Measurements from ENCODE around the gene RPS6KB1.
A peak's percentile ranks its signal among the peaks of the same experiment; 100 is the strongest.
"Not testable (repeated sequence)": the region's sequence is repeated elsewhere in the genome, so short reads cannot be mapped to it uniquely, and the experiment has no call there.

RPS6KB1 gene

GRCh38 chr17:59892924-59893675 lies at the start of gene RPS6KB1, which contains the start of gene TUBD1:
Gene RPS6KB1, plus strand, starts transcription at chr17:59893121. Its CDS starts 64 bp downstream, at chr17:59893185.
Gene TUBD1, minus strand, starts transcription at chr17:59892943. Its CDS starts 1,941 bp downstream, at chr17:59891002.
- peak; percentile 97 for DNase-seq

- peak; percentile 58 for DNase-seq
These were observed 47.9 kb upstream of the RPS6KB1 start for GRCh38 chr17:59844884-59845594.

GRCh38 chr17:59845595-59846393 lies 47.1 kb upstream of the RPS6KB1 start:
- peak; percentile 98 for DNase-seq

- DNase-seq, result peak; percentile 94
These were observed 46.3 kb upstream of the RPS6KB1 start for GRCh38 chr17:59846394-59847165.

GRCh38 chr17:59848385-59848668 lies 44.6 kb upstream of the RPS6KB1 start:
- no peak for DNase-seq

- peak; percentile 7 for DNase-seq
These were observed 44.1 kb upstream of the RPS6KB1 start for GRCh38 chr17:59848778-59849177.

GRCh38 chr17:59850311-59850710 lies 42.6 kb upstream of the RPS6KB1 start:
- not testable (repeated sequence) for DNase-seq

GRCh38 chr17:59851439-59852375 lies 41.2 kb upstream of the RPS6KB1 start:
- peak; percentile 10 for DNase-seq

- not testable (repeated sequence) for DNase-seq
These were observed 40.1 kb upstream of the RPS6KB1 start for GRCh38 chr17:59852847-59853167.

- peak; percentile 98 for DNase-seq
These were observed 39.6 kb upstream of the RPS6KB1 start for GRCh38 chr17:59853168-59853918.

GRCh38 chr17:59853919-59854729 lies 38.8 kb upstream of the RPS6KB1 start:
- not testable (repeated sequence) for DNase-seq

GRCh38 chr17:59856859-59857794 lies 35.8 kb upstream of the RPS6KB1 start:
- peak; percentile 14 for DNase-seq

GRCh38 chr17:59858167-59858816 lies 34.6 kb upstream of the RPS6KB1 start:
- no peak for DNase-seq

GRCh38 chr17:59858932-59859331 lies 34.0 kb upstream of the RPS6KB1 start:
- no peak for DNase-seq

GRCh38 chr17:59859444-59860025 lies 33.4 kb upstream of the RPS6KB1 start:
- peak; percentile 64 for DNase-seq

- no peak for DNase-seq
These were observed 29.3 kb upstream of the RPS6KB1 start for GRCh38 chr17:59863616-59864015.

- DNase-seq, result no peak
These were observed 23.0 kb upstream of the RPS6KB1 start for GRCh38 chr17:59869941-59870218.

- no peak for DNase-seq
These were observed 22.4 kb upstream of the RPS6KB1 start for GRCh38 chr17:59870482-59870881.

Data from DMS53 (cell line).